NCI-H2227 (cell line): ENCODE results near the gene HDAC2.
"Not testable (repeated sequence)": the region's sequence is repeated elsewhere in the genome, so short reads cannot be mapped to it uniquely, and the experiment has no call there.

Experiments used
- DNase-seq: peaks from one replicate; lab custom pipeline; 2025; ENCODE audit not compliant: unreplicated experiment; lab: John Stamatoyannopoulos, UW

HDAC2 gene

GRCh38 chr6:113970805-113971676, at the start of gene HDAC2:
TSS of gene HDAC2 (minus strand) at chr6:113971148. CDS start at chr6:113970908, 240 bp downstream.
- peak; percentile 90 for DNase-seq

- no peak for DNase-seq
Observed at GRCh38 chr6:114020196-114020595, 49.2 kb upstream of the HDAC2 start.

GRCh38 chr6:114017146-114017545, 46.2 kb upstream of the HDAC2 start:
- DNase-seq: not testable (repeated sequence)

DNA sequence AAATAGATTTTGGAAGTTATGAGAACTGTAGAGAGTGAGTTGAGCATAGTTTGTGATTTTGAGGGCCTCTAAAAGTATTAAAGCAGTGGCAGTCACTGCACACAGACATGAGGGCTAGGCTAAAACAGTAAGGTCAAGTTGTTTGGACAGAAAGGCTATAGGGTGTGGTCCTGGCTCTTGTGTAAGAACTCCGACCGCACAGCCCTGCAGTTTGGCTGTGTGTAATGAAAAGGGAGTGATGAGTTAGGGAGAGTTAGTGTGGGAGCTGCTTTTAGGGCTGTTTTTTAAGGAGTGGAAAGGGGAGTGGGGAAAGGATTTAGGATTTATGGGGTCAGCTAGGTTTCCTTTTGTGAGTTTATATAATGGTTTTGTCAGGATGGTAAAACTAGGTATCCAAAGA, 43.2 kb upstream of the HDAC2 start:
- DNase-seq: not testable (repeated sequence)

GRCh38 chr6:114011486-114011885, 40.5 kb upstream of the HDAC2 start:
- DNase-seq: not testable (repeated sequence)

DNA sequence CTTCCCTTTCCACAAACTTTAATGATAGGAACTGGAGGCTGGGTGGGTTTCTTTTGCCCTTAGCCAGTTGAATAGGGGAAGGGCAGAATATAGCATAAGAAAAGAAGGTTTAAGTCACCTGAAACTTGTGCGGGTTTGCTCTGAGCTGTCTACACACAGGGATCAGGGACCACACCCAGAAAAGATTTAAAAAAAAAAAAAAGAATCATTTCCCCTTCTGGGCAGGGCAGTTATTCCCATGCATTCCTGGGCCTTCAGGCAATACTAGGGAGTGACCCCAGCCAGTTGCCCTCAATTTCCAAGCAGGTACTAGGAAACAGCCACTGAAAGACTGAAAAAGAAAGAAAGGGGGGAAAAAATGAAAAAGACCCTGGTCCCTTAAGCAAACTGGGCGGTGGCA, 39.6 kb upstream of the HDAC2 start:
- DNase-seq: no peak

DNA sequence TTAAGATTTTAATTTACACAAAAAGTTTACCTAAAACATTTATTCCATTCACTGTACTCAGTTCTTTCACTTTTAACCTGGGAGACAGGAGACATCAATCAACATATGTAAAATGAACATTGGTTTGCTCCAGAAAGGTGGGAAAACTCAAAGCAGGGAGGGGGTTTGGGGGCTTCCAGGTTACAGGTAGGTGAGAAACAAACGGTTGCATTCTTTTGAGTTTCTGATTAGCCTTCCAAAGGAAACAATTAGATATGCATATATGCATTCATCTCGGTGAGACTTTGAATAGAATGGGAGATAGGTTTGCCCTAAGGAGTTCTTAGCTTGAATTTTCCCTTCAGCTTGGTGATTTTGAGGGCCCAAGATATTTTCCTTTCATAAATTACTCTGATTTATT, 38.2 kb upstream of the HDAC2 start:
- no peak for DNase-seq

GRCh38 chr6:114008331-114008730, 37.4 kb upstream of the HDAC2 start:
- no peak for DNase-seq

GRCh38 chr6:114007516-114007915, 36.6 kb upstream of the HDAC2 start:
- DNase-seq: no peak

DNA sequence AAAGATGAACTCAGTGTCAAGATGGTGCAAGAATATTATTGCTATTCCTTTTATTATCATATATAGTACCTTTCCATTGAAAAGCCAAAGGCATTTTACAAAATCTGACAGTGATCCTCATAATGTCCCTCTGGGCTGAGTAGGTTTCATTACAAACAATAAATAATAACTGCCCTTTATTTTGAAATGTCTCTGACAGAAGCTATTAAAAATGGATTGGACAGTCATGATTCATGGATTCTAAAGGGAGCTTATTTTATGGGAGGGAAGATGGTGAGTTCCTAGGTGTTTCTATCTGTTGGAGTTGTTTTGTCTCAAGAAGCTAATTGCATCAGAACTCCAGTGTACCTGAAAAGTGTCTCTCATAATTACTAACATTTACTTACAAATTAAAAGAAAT, 30.4 kb upstream of the HDAC2 start:
- DNase-seq: no peak

DNA sequence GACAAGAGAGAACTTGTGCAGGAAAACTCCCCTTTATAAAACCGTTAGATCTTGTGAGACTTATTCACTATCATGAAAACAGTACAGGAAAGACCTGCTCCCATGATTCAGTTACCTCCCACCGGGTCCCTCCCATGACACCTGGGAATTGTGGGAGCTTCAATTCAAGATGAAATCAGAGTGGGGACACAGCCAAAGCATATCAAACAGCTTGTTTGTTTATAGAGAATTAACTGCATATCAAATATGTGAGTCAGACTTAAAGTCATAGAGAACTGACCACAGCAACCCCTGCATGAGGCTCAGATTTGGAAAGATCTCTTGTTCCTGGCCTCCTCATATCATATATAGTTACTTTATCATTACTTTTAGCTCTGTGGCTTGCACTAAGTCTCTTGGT, 29.1 kb upstream of the HDAC2 start:
- no peak for DNase-seq

DNA sequence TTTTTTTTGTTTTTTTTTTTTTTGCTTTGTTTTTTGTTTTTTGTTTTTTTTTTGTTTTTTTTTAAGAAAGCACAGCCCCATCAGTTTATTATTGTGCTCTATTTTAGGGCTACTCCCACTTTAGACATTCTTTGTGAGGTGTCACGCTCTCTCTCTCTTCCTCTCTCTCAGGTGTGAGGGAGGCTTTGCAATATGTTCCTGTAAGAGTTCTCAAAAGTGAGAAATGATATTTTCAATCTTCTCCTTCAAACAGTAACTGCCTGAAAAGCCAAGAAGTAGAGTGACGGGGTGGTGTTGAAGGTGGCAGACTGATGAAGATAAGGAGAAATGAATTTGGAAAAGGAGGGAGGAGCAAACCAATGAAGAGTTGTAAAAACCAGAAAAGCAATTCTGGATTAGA, 28.3 kb upstream of the HDAC2 start:
- DNase-seq: no peak

DNA sequence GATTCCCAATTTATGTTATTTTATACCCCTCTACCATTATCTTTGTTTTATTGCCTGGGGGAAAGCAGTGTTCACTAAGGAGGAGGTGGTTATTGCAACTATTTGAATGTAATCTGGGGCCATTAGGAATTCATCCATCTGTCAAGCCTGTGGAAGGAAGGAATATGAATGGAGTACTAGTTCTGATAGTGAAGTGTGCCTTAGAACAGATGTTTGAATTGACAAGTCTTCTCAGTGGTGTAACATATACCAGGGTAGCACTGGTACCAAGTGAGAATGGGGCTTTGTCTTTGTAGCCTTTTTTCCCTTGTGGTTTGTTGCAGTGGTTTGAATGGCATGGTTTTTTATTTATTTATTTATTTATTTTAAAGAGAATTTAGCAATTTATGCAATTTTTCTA, 27.9 kb upstream of the HDAC2 start:
- no peak for DNase-seq

GRCh38 chr6:113997116-113997515, 26.2 kb upstream of the HDAC2 start:
- no peak for DNase-seq

- DNase-seq: peak; percentile 63
Observed at GRCh38 chr6:113995634-113996033, 24.7 kb upstream of the HDAC2 start.

DNA sequence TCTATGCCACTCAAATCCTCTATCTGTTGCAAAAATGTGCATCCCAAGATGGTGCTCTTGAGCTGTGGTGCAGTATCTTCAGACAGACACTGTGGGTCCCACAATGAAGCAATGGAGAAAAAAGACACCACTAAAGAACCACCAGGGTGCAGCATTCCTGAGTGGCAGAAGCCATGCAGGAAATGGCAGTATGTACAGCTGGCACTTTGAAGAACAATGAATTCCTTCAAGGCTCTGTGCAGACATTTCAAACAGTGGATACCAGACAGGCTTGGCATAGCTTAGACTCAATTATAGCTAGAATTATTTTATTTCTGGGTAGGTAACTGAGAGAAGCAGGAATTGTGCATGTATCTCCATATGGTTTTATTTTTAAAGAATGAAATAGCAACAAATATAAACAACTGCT, 24.0 kb upstream of the HDAC2 start:
- DNase-seq: peak; percentile 68

- DNase-seq: no peak
Observed at GRCh38 chr6:113989675-113990074, 18.7 kb upstream of the HDAC2 start.

DNA sequence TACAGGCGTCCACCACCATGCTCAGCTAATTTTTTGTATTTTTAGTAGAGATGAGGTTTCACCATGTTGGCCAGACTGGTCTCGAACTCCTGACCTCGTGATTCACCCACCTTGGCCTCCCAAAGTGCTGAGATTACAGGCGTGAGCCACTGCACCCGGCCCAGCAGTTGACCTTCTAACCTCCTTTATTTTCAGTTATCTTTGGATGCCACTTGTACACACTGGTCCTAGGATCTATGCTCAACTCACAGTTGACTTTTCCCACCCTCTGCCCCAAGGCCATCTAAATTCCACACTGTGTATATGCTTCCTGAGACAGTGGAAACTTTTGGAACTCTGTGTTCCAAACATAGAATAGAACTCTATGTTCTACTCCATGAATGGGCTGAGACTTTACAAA, 11.7 kb upstream of the HDAC2 start:
- not testable (repeated sequence) for DNase-seq

DNA sequence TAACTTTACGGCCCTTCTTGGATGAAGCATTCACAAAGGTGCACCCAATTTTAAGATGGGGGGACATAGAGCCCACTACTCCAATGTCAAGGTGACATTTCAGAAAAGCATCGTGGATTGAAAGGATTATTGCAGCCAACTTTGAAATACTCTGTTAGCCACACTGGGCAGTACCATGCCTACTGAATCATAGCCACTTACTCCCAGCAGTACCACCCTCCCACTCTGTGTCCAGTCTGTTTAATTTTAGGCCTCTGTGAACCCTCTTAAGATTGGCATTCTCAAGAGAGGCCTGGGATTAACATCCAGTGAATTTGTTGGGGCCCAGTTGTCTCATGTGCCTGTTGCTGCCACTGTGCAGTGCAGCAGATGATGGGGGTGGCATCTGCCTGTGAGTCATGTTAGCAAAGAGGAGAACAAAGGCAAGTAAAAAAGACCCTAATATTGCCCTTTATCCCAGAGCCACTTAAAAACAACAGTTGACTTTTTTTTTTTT, 11.2 kb upstream of the HDAC2 start:
- no peak for DNase-seq

DNA sequence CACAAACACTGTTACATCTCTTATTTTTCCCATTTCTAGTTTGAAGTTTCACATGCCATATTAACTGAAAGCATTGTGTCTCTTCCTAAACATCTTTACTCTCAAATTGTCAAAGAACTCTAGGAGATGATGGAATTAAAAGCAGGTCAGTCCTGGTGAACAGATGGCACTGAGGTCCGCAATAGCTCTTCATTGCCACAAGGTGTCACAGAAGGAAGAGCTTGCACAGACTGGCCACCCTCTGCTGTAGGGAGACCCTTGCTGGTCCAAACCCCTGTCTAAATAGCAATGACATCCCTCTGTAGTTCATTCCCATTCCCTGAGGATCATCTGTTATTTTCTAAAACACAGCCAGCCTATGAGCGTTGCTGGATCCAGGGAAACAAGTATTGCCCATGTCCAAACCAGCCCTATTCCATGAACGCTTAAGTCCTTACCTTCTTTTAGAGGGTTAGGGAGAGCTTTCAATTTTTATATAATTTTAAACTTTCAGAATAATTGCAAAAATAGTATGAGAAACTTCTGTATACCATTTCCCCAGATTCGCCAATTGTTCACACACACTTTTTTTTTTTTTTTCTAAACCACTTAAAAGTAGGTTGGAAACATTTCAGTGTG, 10.1 kb upstream of the HDAC2 start:
- peak; percentile 24 for DNase-seq

DNA sequence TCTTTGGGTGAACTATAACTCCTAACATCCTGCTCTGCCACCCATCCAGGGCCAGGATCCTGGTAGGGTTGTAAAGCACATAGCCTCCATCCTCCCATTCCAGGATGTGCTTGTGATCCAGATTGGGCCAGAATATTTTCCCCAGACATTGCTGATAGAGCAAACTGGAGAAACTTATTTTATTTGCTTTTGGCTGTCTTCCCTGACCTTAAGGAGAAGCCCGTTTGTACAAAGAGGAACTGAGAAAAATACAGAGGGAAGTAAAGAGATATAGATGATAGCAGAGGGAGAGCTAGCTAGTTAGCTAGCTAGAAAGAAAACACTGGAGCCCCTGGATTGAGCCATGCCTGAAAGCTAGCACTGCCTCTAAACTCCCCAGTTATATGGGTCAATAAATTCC, 9.0 kb upstream of the HDAC2 start:
- DNase-seq: no peak

DNA sequence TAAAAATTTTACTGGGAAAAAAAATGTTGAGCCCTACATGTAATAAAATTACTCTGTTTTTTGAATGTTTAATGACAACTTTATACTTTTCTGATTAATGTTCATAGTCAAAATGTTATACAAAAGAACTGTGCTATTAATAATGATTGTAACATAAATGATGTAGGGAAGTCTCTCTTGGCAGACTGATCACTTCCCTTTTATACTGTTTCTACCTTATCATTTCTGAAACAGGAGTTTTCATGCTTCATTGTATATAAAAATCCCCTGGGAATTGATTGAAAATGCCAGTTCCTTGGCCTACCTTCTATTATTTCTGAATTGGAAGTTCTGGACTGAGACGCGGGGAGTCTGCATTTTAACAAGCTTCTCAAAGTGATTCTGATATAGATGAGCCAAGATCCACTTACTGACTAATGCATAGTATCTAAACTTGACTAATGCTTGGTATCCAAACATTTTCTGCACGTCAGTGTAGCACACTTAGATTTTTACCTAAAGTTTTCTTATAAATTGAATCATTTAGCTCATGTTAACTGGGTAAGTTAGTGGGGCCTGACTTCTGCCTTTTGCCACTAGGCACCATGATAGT, 7.2 kb upstream of the HDAC2 start:
- no peak for DNase-seq
